Muscle layer of duodenum (tissue), 2 donors: ENCODE results near the gene SIAH2.

Source experiments
- H3K27ac ChIP-seq: one replicate; pipeline ENCODE4 v1.7.0; 2013; ENCODE audit warnings: mild to moderate bottlenecking, low read length
- H3K27me3 ChIP-seq: one replicate; pipeline ENCODE4 v1.7.0; 2013; ENCODE audit warnings: low read depth, mild to moderate bottlenecking, control low read depth, low read length
- H3K36me3 ChIP-seq, 2 donors: one replicate each; pipeline ENCODE4 v1.7.0; 2013; ENCODE audit warnings: low read length in 2 of 2, control low read depth in 1 of 2, mild to moderate bottlenecking in 1 of 2; ENCODE audit not compliant: insufficient read depth in 2 of 2, control insufficient read depth in 1 of 2
- H3K4me1 ChIP-seq, 2 donors: one replicate each; pipeline ENCODE4 v1.7.0; 2013; ENCODE audit warnings: low read length in 2 of 2, mild to moderate bottlenecking in 2 of 2, control low read depth in 1 of 2, moderate library complexity in 1 of 2; ENCODE audit not compliant: insufficient read depth in 2 of 2, control insufficient read depth in 1 of 2
- H3K4me3 ChIP-seq, 2 donors: one replicate each; pipeline ENCODE4 v1.7.0; 2013; ENCODE audit warnings: low read length in 2 of 2, low read depth in 1 of 2, mild to moderate bottlenecking in 1 of 2
- H3K9me3 ChIP-seq, 2 donors: one replicate each; pipeline ENCODE4 v1.7.0; 2013; ENCODE audit warnings: low read length in 2 of 2, control low read depth in 1 of 2, mild to moderate bottlenecking in 1 of 2; ENCODE audit not compliant: control insufficient read depth in 1 of 2
- donor health status: healthy.

Gene SIAH2

GRCh38 chr3:150746791-150747590, 16.0 kb downstream of the SIAH2 start:
- H3K27ac ChIP-seq, result peak overlapping the region; percentile 11
- no peak overlapping the region for H3K4me3 ChIP-seq
- H3K4me1 ChIP-seq, result peaks cover 21 to 28% of the 10 kb centered on the region in 2 donors
- H3K36me3 ChIP-seq, result peaks cover 4% of the 10 kb centered on the region in 2 donors
- H3K27me3 ChIP-seq, result no peaks in the 10 kb centered on the region
- H3K9me3 ChIP-seq, result no peaks in the 10 kb centered on the region

DNA sequence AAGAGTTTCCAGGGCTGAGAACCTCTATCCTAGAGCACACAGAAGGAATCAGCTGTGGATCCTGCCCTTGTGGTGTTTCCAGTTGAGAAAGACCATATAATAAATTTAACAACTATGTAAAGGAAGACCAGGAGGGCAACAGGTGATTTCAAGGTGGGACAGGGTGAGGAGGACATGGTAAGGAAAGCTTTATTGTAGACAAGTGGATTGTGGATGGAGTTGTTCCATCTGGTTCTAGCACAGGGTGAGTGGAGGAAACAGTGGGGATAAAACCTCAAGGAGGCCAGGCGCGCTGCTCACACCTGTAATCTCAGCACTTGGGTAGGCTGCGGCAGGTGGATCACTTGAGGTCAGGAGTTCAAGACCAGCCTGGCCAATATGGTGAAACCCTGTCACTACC, 17.1 kb downstream of the SIAH2 start:
- Histone ChIP-seq H3K9me3 (no peaks in the 10 kb centered on the region), H3K27ac (no peak overlapping the region), H3K27me3 (no peaks in the 10 kb centered on the region), H3K4me3 (no peak overlapping the region), H3K36me3 (peaks cover 10 to 16% of the 10 kb centered on the region in 2 donors), H3K4me1 (peaks cover 21 to 26% of the 10 kb centered on the region in 2 donors)

DNA sequence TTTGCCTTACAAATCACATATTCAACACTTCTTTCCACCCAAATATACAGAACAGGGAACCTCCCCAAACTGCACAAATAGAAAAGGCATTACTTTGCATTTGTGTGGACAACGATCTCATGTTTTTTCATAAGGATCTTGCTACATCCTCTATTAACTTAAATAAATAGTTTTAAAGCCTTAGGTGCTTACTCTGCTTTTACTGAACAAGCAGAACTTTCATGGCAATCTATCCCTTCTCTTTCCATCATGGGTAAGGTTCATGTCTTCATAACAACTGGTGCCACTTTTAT, 18.1 kb downstream of the SIAH2 start:
- Histone ChIP-seq H3K4me1 (peaks cover 21 to 26% of the 10 kb centered on the region in 2 donors), H3K36me3 (peaks cover 12 to 17% of the 10 kb centered on the region in 2 donors), H3K27ac (no peak overlapping the region), H3K27me3 (no peaks in the 10 kb centered on the region), H3K4me3 (no peak overlapping the region), H3K9me3 (no peaks in the 10 kb centered on the region)

GRCh38 chr3:150744041-150744918, 18.7 kb downstream of the SIAH2 start:
- Histone ChIP-seq H3K27me3 (no peaks in the 10 kb centered on the region), H3K9me3 (no peaks in the 10 kb centered on the region), H3K36me3 (peaks cover 12 to 17% of the 10 kb centered on the region in 2 donors), H3K27ac (no peak overlapping the region), H3K4me1 (peaks cover 21 to 26% of the 10 kb centered on the region in 2 donors), H3K4me3 (no peak overlapping the region)

DNA sequence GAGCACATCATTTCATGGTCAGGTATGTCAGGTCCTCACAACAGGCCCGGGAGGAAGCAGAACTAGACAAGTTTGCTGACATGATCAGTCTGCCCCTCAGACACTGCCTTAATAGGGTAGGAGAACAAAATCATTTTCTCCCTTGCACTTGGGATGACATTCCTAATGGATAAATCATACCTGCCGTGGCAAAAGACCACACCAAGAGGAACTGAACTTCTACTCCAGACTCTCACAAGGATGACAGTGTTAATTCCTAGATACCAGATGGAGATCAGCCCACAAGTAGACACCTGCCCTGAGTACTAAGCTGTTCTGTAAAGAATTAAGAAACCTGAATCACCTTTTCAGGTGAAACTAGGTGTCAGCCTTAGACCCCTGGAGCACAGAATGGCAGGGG, 19.5 kb downstream of the SIAH2 start:
- no peak overlapping the region for H3K27ac ChIP-seq
- H3K4me3 ChIP-seq, result no peak overlapping the region
- no peaks in the 10 kb centered on the region for H3K9me3 ChIP-seq
- no peaks in the 10 kb centered on the region for H3K27me3 ChIP-seq
- H3K4me1 ChIP-seq, result peaks cover 17 to 26% of the 10 kb centered on the region in 2 donors
- H3K36me3 ChIP-seq, result peaks cover 12 to 17% of the 10 kb centered on the region in 2 donors

GRCh38 chr3:150742679-150743078, 20.3 kb downstream of the SIAH2 start:
- no peaks in the 10 kb centered on the region for H3K27me3 ChIP-seq
- H3K9me3 ChIP-seq, result no peaks in the 10 kb centered on the region
- H3K4me1 ChIP-seq, result peaks cover 20 to 21% of the 10 kb centered on the region in 2 donors
- peaks cover 12 to 17% of the 10 kb centered on the region in 2 donors for H3K36me3 ChIP-seq
- no peak overlapping the region for H3K27ac ChIP-seq
- H3K4me3 ChIP-seq, result no peak overlapping the region

DNA sequence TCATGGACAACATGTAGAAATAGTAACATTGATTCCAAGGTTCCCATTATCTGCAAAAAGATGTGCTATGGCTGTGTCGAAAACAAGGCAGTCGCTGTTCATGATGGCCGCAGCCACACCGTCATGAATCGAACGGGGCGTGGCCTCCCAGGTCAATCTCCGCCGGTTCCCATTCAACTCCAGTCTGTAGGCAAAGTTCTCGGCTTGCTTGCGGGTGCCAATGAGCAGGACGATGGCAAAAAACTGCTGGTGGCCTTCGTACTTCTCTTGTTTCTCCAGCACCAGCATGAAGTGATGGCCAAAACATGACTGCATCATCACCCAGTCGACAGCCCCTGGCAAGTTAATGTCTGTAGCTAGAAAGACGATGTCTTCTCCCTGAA, 20.8 kb downstream of the SIAH2 start:
- no peaks in the 10 kb centered on the region for H3K27me3 ChIP-seq
- no peaks in the 10 kb centered on the region for H3K9me3 ChIP-seq
- H3K27ac ChIP-seq, result no peak overlapping the region
- H3K4me1 ChIP-seq, result peaks cover 18 to 21% of the 10 kb centered on the region in 2 donors
- peaks cover 12 to 17% of the 10 kb centered on the region in 2 donors for H3K36me3 ChIP-seq
- no peak overlapping the region for H3K4me3 ChIP-seq

- H3K27me3 ChIP-seq, result no peaks in the 10 kb centered on the region
- no peak overlapping the region for H3K27ac ChIP-seq
- H3K4me1 ChIP-seq, result peaks cover 13 to 18% of the 10 kb centered on the region in 2 donors
- H3K36me3 ChIP-seq, result peaks cover 12 to 17% of the 10 kb centered on the region in 2 donors
- no peaks in the 10 kb centered on the region for H3K9me3 ChIP-seq
- no peak overlapping the region for H3K4me3 ChIP-seq
Observed at GRCh38 chr3:150741497-150742140, 21.4 kb downstream of the SIAH2 start.

DNA sequence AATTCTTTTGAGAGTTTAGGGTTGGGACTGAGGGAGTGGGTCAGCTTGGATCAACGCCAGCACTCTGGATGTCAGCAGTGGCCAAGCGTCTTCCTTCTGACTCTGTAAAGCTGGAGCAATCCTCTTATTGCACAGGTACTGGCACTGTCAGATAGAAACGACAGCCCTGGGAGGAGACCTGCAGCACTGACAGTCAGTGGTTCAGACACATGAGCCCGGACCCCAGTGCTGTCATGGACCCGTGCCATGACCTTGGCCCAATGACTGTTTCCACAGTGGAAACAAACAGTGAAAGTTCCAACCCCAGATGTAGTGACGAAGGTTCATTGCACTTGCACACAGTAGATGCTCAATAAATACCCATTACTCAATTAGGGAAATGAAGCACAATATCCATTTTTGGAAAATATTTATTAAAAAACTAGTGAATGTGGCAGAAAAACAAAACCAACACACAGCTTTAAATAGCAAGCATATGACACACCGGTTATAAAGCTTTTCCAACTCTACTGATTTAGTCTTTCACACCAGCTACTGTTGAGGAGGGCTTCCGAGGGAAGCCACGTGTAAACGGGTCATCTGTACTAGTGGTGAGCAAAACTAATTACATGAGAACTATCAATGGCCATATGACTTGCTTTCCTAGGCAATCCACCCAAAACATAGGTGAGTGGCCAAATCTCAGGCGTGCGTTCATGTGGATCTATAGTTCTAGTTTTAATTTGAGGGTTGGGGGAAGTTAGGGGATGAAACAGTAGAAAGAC, 22.1 kb downstream of the SIAH2 start:
- Histone ChIP-seq H3K27me3 (no peaks in the 10 kb centered on the region), H3K4me1 (peaks cover 12 to 18% of the 10 kb centered on the region in 2 donors)

DNA sequence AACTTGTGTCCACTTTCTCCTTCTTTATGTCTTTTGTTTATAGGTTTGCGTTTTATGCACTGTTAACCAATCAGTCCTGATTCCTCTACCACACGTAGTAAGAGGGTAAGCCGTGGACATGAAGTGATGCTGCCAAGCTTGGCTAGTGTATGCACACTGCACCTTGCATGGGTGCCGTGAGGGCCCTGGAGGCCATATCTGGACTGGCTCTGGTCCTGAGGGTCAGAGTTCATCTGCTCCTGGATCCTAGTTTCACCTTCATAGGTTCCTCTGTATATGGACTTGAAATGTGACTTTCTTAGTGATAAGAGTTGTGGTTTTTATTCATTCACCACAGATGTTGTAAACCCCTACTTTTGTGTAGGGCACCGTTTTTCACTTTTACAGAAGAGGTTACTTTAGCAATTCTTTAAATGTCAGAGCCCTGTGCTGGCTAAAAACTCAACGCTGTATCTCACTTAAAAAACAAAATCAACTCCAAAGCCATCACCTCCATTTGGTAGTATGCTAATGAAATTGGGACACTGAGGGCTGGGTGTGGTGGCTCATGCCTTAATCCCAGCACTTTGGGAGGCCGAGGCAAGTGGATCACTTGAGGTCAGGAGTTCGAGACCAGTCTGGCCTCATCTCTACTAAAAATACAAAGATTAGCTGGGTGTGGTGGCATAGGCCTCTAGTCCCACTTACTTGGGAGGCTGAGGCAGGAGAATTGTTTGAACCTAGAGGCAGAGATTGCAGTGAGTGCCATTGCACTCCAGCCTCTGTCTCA, 22.9 kb downstream of the SIAH2 start:
- Histone ChIP-seq H3K9me3 (no peaks in the 10 kb centered on the region), H3K27me3 (no peaks in the 10 kb centered on the region), H3K4me1 (peaks cover 11 to 18% of the 10 kb centered on the region in 2 donors), H3K4me3 (no peak overlapping the region), H3K27ac (no peak overlapping the region), H3K36me3 (peaks cover 12 to 17% of the 10 kb centered on the region in 2 donors)

More for the DNA sequence above, 22.1 kb downstream of the SIAH2 start:
- Histone ChIP-seq H3K9me3 (no peaks in the 10 kb centered on the region), H3K4me3 (no peak overlapping the region), H3K36me3 (peaks cover 12 to 17% of the 10 kb centered on the region in 2 donors), H3K27ac (no peak overlapping the region)
